Activated naive CD8-positive, alpha-beta T cell treated with anti-CD3 and anti-CD28 coated beads, Interleukin-2, amount 50 U/mL, for 24 hours (primary cell): Measurements from ENCODE around the gene VEGFC.
A peak's percentile ranks its signal among the peaks of the same experiment; 100 is the strongest.

Experiments used
- ATAC-seq: fragments of 150-1000 bp; cut with Tn5 transposase; one replicate; pipeline ENCODE4 v1.10.0; 2021
- DNase-seq: peaks from one replicate; pipeline ENCODE4 v3.0.0; 2021
- H3K27ac Mint-ChIP-seq: one replicate; pipeline ENCODE4 v1.8.0; 2021; ENCODE audit warnings: mild to moderate bottlenecking, mixed read lengths
- H3K27me3 Mint-ChIP-seq: one replicate; pipeline ENCODE4 v1.8.0; 2021; ENCODE audit warnings: mixed read lengths
- H3K36me3 Mint-ChIP-seq: one replicate; pipeline ENCODE4 v1.8.0; 2021; ENCODE audit warnings: low read depth, mixed read lengths
- H3K4me1 Mint-ChIP-seq: one replicate; pipeline ENCODE4 v1.8.0; 2021; ENCODE audit warnings: mixed read lengths
- H3K4me3 Mint-ChIP-seq: one replicate; pipeline ENCODE4 v1.8.0; 2021; ENCODE audit warnings: mild to moderate bottlenecking, moderate library complexity, mixed read lengths
- H3K9me3 Mint-ChIP-seq: one replicate; pipeline ENCODE4 v1.8.0; 2021; ENCODE audit warnings: mixed read lengths

The VEGFC gene

GRCh38 chr4:176814770-176815169, 22.0 kb upstream of the VEGFC start:
- Mint-ChIP-seq H3K36me3 (no peaks in the 10 kb centered on the region), H3K27me3 (no peaks in the 10 kb centered on the region), H3K27ac (no peak overlapping the region), H3K4me1 (no peaks in the 10 kb centered on the region), H3K4me3 (no peak overlapping the region), H3K9me3 (no peaks in the 10 kb centered on the region)
- ATAC-seq (no peak), DNase-seq (no peak)

- H3K4me3 Mint-ChIP-seq: no peak overlapping the region
- peaks cover 17% of the 10 kb centered on the region for H3K9me3 Mint-ChIP-seq
- peaks cover 1% of the 10 kb centered on the region for H3K27me3 Mint-ChIP-seq
- H3K4me1 Mint-ChIP-seq: no peaks in the 10 kb centered on the region
- H3K27ac Mint-ChIP-seq: no peak overlapping the region
- DNase-seq (no peak), ATAC-seq (no peak)
- no peaks in the 10 kb centered on the region for H3K36me3 Mint-ChIP-seq
Observed at GRCh38 chr4:176810481-176811249, 17.9 kb upstream of the VEGFC start.

GRCh38 chr4:176806778-176807375, 14.2 kb upstream of the VEGFC start:
- no peaks in the 10 kb centered on the region for H3K4me1 Mint-ChIP-seq
- H3K4me3 Mint-ChIP-seq: no peak overlapping the region
- ATAC-seq (no peak), DNase-seq (no peak)
- H3K27me3 Mint-ChIP-seq: peaks cover 4% of the 10 kb centered on the region
- H3K36me3 Mint-ChIP-seq: no peaks in the 10 kb centered on the region
- H3K27ac Mint-ChIP-seq: no peak overlapping the region
- H3K9me3 Mint-ChIP-seq: peaks cover 17% of the 10 kb centered on the region

- H3K9me3 Mint-ChIP-seq: peaks cover 17% of the 10 kb centered on the region
- H3K27ac Mint-ChIP-seq: no peak overlapping the region
- H3K27me3 Mint-ChIP-seq: peaks cover 4% of the 10 kb centered on the region
- no peak for DNase-seq
- no peak overlapping the region for H3K4me3 Mint-ChIP-seq
- no peak for ATAC-seq
- no peaks in the 10 kb centered on the region for H3K36me3 Mint-ChIP-seq
- H3K4me1 Mint-ChIP-seq: no peaks in the 10 kb centered on the region
Observed at GRCh38 chr4:176805155-176805554, 12.4 kb upstream of the VEGFC start.

GRCh38 chr4:176800891-176801534, 8.3 kb upstream of the VEGFC start:
- H3K36me3 Mint-ChIP-seq: no peaks in the 10 kb centered on the region
- peaks cover 3% of the 10 kb centered on the region for H3K9me3 Mint-ChIP-seq
- ATAC-seq (no peak), DNase-seq (no peak)
- no peak overlapping the region for H3K27ac Mint-ChIP-seq
- H3K4me3 Mint-ChIP-seq: no peak overlapping the region
- H3K27me3 Mint-ChIP-seq: peaks cover 3% of the 10 kb centered on the region
- no peaks in the 10 kb centered on the region for H3K4me1 Mint-ChIP-seq

- no peak overlapping the region for H3K27ac Mint-ChIP-seq
- H3K36me3 Mint-ChIP-seq: no peaks in the 10 kb centered on the region
- H3K4me1 Mint-ChIP-seq: no peaks in the 10 kb centered on the region
- H3K27me3 Mint-ChIP-seq: peaks cover 10% of the 10 kb centered on the region
- ATAC-seq: no peak
- H3K9me3 Mint-ChIP-seq: peaks cover 3% of the 10 kb centered on the region
- no peak overlapping the region for H3K4me3 Mint-ChIP-seq
- DNase-seq: no peak
Observed at GRCh38 chr4:176799653-176800052, 6.9 kb upstream of the VEGFC start.

- ATAC-seq (no peak), DNase-seq (no peak)
- no peaks in the 10 kb centered on the region for H3K4me1 Mint-ChIP-seq
- peaks cover 17% of the 10 kb centered on the region for H3K27me3 Mint-ChIP-seq
- no peak overlapping the region for H3K27ac Mint-ChIP-seq
- H3K4me3 Mint-ChIP-seq: no peak overlapping the region
- H3K36me3 Mint-ChIP-seq: no peaks in the 10 kb centered on the region
- peaks cover 3% of the 10 kb centered on the region for H3K9me3 Mint-ChIP-seq
Observed at GRCh38 chr4:176798540-176798939, 5.8 kb upstream of the VEGFC start.

- peaks cover 35% of the 10 kb centered on the region for H3K27me3 Mint-ChIP-seq
- peaks cover 10% of the 10 kb centered on the region for H3K4me1 Mint-ChIP-seq
- ATAC-seq: no peak
- no peaks in the 10 kb centered on the region for H3K36me3 Mint-ChIP-seq
- H3K27ac Mint-ChIP-seq: no peak overlapping the region
- H3K9me3 Mint-ChIP-seq: peaks cover 3% of the 10 kb centered on the region
- H3K4me3 Mint-ChIP-seq: no peak overlapping the region
- DNase-seq: no peak
Observed at GRCh38 chr4:176795441-176795840, 2.7 kb upstream of the VEGFC start.

GRCh38 chr4:176794651-176795050, 1.9 kb upstream of the VEGFC start:
- no peak for DNase-seq
- Mint-ChIP-seq H3K9me3 (peaks cover 3% of the 10 kb centered on the region), H3K36me3 (no peaks in the 10 kb centered on the region), H3K27ac (no peak overlapping the region), H3K27me3 (peaks cover 42% of the 10 kb centered on the region), H3K4me3 (no peak overlapping the region), H3K4me1 (peaks cover 10% of the 10 kb centered on the region)
- ATAC-seq: no peak

- peaks cover 10% of the 10 kb centered on the region for H3K4me1 Mint-ChIP-seq
- H3K9me3 Mint-ChIP-seq: peaks cover 3% of the 10 kb centered on the region
- H3K27ac Mint-ChIP-seq: no peak overlapping the region
- no peak for ATAC-seq
- peaks cover 45% of the 10 kb centered on the region for H3K27me3 Mint-ChIP-seq
- no peak overlapping the region for H3K4me3 Mint-ChIP-seq
- DNase-seq: no peak
- H3K36me3 Mint-ChIP-seq: no peaks in the 10 kb centered on the region
Observed at GRCh38 chr4:176794151-176794550, 1.4 kb upstream of the VEGFC start.

GRCh38 chr4:176793060-176793605, 411 bp upstream of the VEGFC start:
- Mint-ChIP-seq H3K4me3 (peak overlapping the region; percentile 27), H3K4me1 (peaks cover 10% of the 10 kb centered on the region), H3K9me3 (peaks cover 3% of the 10 kb centered on the region), H3K27ac (no peak overlapping the region), H3K36me3 (no peaks in the 10 kb centered on the region), H3K27me3 (peaks cover 49% of the 10 kb centered on the region)
- ATAC-seq: no peak
- DNase-seq: no peak

GRCh38 chr4:176791591-176792325, 964 bp downstream of the VEGFC start:
- Mint-ChIP-seq H3K27me3 (peaks cover 49% of the 10 kb centered on the region), H3K27ac (no peak overlapping the region), H3K9me3 (no peaks in the 10 kb centered on the region), H3K4me3 (peak overlapping the region; percentile 16), H3K36me3 (no peaks in the 10 kb centered on the region), H3K4me1 (peaks cover 10% of the 10 kb centered on the region)
- no peak for DNase-seq
- ATAC-seq: no peak

- Mint-ChIP-seq H3K36me3 (no peaks in the 10 kb centered on the region), H3K4me1 (peaks cover 10% of the 10 kb centered on the region), H3K27ac (no peak overlapping the region), H3K27me3 (peaks cover 43% of the 10 kb centered on the region), H3K9me3 (no peaks in the 10 kb centered on the region), H3K4me3 (no peak overlapping the region)
- ATAC-seq (no peak), DNase-seq (no peak)
Observed at GRCh38 chr4:176790398-176790797, 2.3 kb downstream of the VEGFC start.

- Mint-ChIP-seq H3K36me3 (no peaks in the 10 kb centered on the region), H3K27ac (no peak overlapping the region), H3K4me1 (peaks cover 10% of the 10 kb centered on the region), H3K27me3 (peaks cover 40% of the 10 kb centered on the region), H3K4me3 (no peak overlapping the region), H3K9me3 (no peaks in the 10 kb centered on the region)
- peak; percentile 44 for ATAC-seq
- no peak for DNase-seq
Observed at GRCh38 chr4:176789955-176790354, 2.8 kb downstream of the VEGFC start.
